Measurements from ENCODE around the gene LHX8. TPM values are rescaled to one million over a fixed set of nuclear protein-coding genes. Genes with fewer than 3 reads are reported as not detected.

The LHX8 gene
- polyA plus RNA-seq, 1 donor (not counting 4 experiments of a cell fraction or from before 2014, with no cell fraction given): not detected

- H3K79me2 ChIP-seq (ENCODE audit: control insufficient read depth, insufficient read depth, low read length): no peaks in the 10 kb centered on the region
- no peak for DNase-seq (ENCODE audit: low read depth, low spot score)
- no peak overlapping the region for H3K4me2 ChIP-seq (ENCODE audit: control insufficient read depth, extremely low read depth, insufficient read depth, low read depth, low read length)
- H3K36me3 ChIP-seq (ENCODE audit: control insufficient read depth in 2 of 2, extremely low read depth in 1 of 2, insufficient read depth in 2 of 2, low read length in 2 of 2): no peaks in the 10 kb centered on the region
- no peak overlapping the region for H2AFZ ChIP-seq (ENCODE audit: control insufficient read depth, low read length)
- no peaks in the 10 kb centered on the region for H3K9me1 ChIP-seq (ENCODE audit: control insufficient read depth, extremely low read depth, insufficient read depth, low read length)
- no peak overlapping the region for H3K9ac ChIP-seq (ENCODE audit: control insufficient read depth, extremely low read depth, insufficient read depth, low read length)
- dilution Hi-C loops (cut with MboI; ENCODE audit: extremely low pct_ligation_motif_present, low sequenced_read_pairs): loop anchor here (25.0 kb wide), 1 partner anchor 402 kb away; no protein-coding TSS in a partner anchor
- H4K20me1 ChIP-seq (ENCODE audit: control insufficient read depth, extremely low read depth, insufficient read depth, low read length): no peaks in the 10 kb centered on the region
- H3K4me1 ChIP-seq (ENCODE audit: control insufficient read depth, extremely low read depth, insufficient read depth, low read length): no peaks in the 10 kb centered on the region
- FAIRE-seq: no peak
- H3K9me3 ChIP-seq (ENCODE audit: control insufficient read depth, low read depth, low read length): no peaks in the 10 kb centered on the region
- no peak overlapping the region for H3K27ac ChIP-seq (ENCODE audit: control insufficient read depth, insufficient read depth, low read length)
- TF ChIP-seq CTCF (optimal IDR thresholded peaks at IDR 0.05 in 1 of 3, IDR thresholded peaks at IDR 0.05 in 1 of 3, conservative IDR thresholded peaks at IDR 0.05 in 1 of 3; ENCODE audit: extremely low read depth in 1 of 3, insufficient read depth in 2 of 3, low read length in 3 of 3) (no peak), EZH2 (IDR thresholded peaks at IDR 0.05; ENCODE audit: low read length) (no peak)
- H3K4me3 ChIP-seq (ENCODE audit: control insufficient read depth in 2 of 3, extremely low read depth in 1 of 3, insufficient read depth in 2 of 3, low read depth in 1 of 3, low read length in 3 of 3): no peak overlapping the region
- H3K27me3 ChIP-seq (ENCODE audit: control insufficient read depth, extremely low read depth, insufficient read depth, low read length): no peaks in the 10 kb centered on the region
Observed at GRCh38 chr1:75188892-75189291, 54.7 kb downstream of the LHX8 start.

DNA sequence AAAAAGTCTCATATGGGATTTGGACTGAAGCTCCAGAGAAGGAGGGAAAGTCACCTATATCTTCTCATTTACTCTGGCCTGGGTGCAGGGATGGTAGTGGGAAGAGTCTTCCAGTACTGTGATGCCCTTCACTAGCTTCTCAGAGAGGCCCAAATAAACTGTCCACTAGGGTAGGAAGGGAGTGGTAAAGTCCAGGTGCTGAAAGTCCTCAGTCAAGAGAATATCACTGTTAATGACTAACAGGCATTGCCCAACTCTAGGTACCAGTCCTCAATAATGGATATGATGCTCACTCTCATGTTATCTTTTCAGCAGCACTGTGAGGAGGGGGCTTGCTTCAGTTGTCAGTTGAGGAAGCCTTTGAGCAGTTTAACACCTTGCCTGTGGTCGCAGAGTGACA is 64.0 kb downstream of the LHX8 start:
- dilution Hi-C loops (cut with MboI; ENCODE audit: extremely low pct_ligation_motif_present, low sequenced_read_pairs): loop anchor here (25.0 kb wide), 1 partner anchor 411 kb away; no protein-coding TSS in a partner anchor
- Histone ChIP-seq H4K20me1 (ENCODE audit: control insufficient read depth, extremely low read depth, insufficient read depth, low read length) (no peaks in the 10 kb centered on the region), H3K79me2 (ENCODE audit: control insufficient read depth, insufficient read depth, low read length) (no peaks in the 10 kb centered on the region), H2AFZ (ENCODE audit: control insufficient read depth, low read length) (no peak overlapping the region), H3K4me1 (ENCODE audit: control insufficient read depth, extremely low read depth, insufficient read depth, low read length) (no peaks in the 10 kb centered on the region), H3K27ac (ENCODE audit: control insufficient read depth, insufficient read depth, low read length) (no peak overlapping the region), H3K4me3 (ENCODE audit: control insufficient read depth in 2 of 3, extremely low read depth in 1 of 3, insufficient read depth in 2 of 3, low read depth in 1 of 3, low read length in 3 of 3) (no peak overlapping the region), H3K9me1 (ENCODE audit: control insufficient read depth, extremely low read depth, insufficient read depth, low read length) (no peaks in the 10 kb centered on the region), H3K9ac (ENCODE audit: control insufficient read depth, extremely low read depth, insufficient read depth, low read length) (no peak overlapping the region), H3K27me3 (ENCODE audit: control insufficient read depth, extremely low read depth, insufficient read depth, low read length) (no peaks in the 10 kb centered on the region), H3K4me2 (ENCODE audit: control insufficient read depth, extremely low read depth, insufficient read depth, low read depth, low read length) (no peak overlapping the region), H3K9me3 (ENCODE audit: control insufficient read depth, low read depth, low read length) (no peaks in the 10 kb centered on the region), H3K36me3 (ENCODE audit: control insufficient read depth in 2 of 2, extremely low read depth in 1 of 2, insufficient read depth in 2 of 2, low read length in 2 of 2) (no peaks in the 10 kb centered on the region)
- no peak for DNase-seq (ENCODE audit: low read depth, low spot score)
- TF ChIP-seq EZH2 (IDR thresholded peaks at IDR 0.05; ENCODE audit: low read length) (no peak), CTCF (optimal IDR thresholded peaks at IDR 0.05 in 1 of 3, IDR thresholded peaks at IDR 0.05 in 1 of 3, conservative IDR thresholded peaks at IDR 0.05 in 1 of 3; ENCODE audit: extremely low read depth in 1 of 3, insufficient read depth in 2 of 3, low read length in 3 of 3) (no peak)
- FAIRE-seq: no peak
